Activated CD8-positive, alpha-beta T cell treated with anti-CD3 and anti-CD28 coated beads, Interleukin-2, amount 10 ng/mL, durations not matched to agents 7 days and 5 days (primary cell): Measurements from ENCODE around the gene SYT6. TPM values are rescaled to one million over a fixed set of nuclear protein-coding genes. Genes with fewer than 3 reads are reported as not detected.

Source experiments
- ATAC-seq: fragments of 150-1000 bp; cut with Tn5 transposase; one replicate; pipeline ENCODE4 v1.10.0; 2021; ENCODE audit warnings: moderate library complexity
- CTCF ChIA-PET: fragments of 350-600 bp; sonication (Branson Sonifier 250); formaldehyde crosslinking; loops from one replicate; lab custom pipeline; 2021; ENCODE audit warnings: antibody characterized with exemption; lab: Charles Lee
- POLR2A ChIA-PET: fragments of 350-600 bp; sonication (Branson Sonifier 250); formaldehyde crosslinking; loops from one replicate; lab custom pipeline; 2021; ENCODE audit warnings: antibody characterized with exemption; lab: Charles Lee
- DNase-seq: peaks from one replicate; pipeline ENCODE4 v3.0.0-alpha.2; 2020
- H3K27ac Mint-ChIP-seq: one replicate; pipeline ENCODE4 v1.8.0; 2021; ENCODE audit warnings: mild to moderate bottlenecking, mixed read lengths
- H3K27me3 Mint-ChIP-seq: one replicate; pipeline ENCODE4 v1.8.0; 2021; ENCODE audit warnings: low read depth, mixed read lengths
- H3K36me3 Mint-ChIP-seq: one replicate; pipeline ENCODE4 v1.8.0; 2021; ENCODE audit warnings: low read depth, mixed read lengths
- H3K4me1 Mint-ChIP-seq: one replicate; pipeline ENCODE4 v1.8.0; 2021; ENCODE audit warnings: low read depth, mixed read lengths
- H3K4me3 Mint-ChIP-seq: one replicate; pipeline ENCODE4 v1.8.0; 2021; ENCODE audit warnings: mild to moderate bottlenecking, mixed read lengths
- H3K9me3 Mint-ChIP-seq: one replicate; pipeline ENCODE4 v1.8.0; 2022; ENCODE audit warnings: mixed read lengths; ENCODE audit not compliant: insufficient read depth
- total RNA-seq, 2 experiments: library from RNA; stranded (reverse); gene quantifications; one replicate each; pipeline ENCODE4 v1.2.3, GENCODE V29; 2021

SYT6 gene
- total RNA-seq, 2 experiments from 2014 or later: not detected

- CTCF ChIA-PET: no interaction called here
- Mint-ChIP-seq H3K27ac (peak overlapping the region; percentile 10), H3K27me3 (no peaks in the 10 kb centered on the region), H3K9me3 (no peaks in the 10 kb centered on the region), H3K36me3 (no peaks in the 10 kb centered on the region), H3K4me1 (peaks cover 26% of the 10 kb centered on the region), H3K4me3 (no peak overlapping the region)
- POLR2A ChIA-PET: no interaction called here
- ATAC-seq (no peak), DNase-seq (no peak)
These were observed 41.7 kb downstream of the SYT6 start for GRCh38 chr1:114111731-114112641.

DNA sequence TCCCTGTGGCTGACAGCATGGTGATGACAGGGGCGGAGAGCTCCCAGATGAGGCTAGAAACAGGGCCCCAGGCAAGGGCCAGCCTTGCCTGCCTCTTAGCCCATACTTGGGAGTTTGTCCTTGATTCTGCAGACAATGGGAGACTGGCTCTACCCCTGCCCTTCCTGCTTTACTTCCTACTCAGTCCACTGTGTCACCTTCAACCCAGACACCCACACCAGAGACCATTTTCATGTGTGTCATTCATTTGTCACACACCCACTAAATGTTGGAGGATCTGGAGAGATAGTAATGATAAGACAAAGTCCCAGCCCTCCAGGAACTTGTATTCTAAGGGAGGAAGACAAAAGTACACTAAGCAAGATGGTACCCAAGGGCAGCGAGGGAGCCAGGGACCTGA lies 43.7 kb downstream of the SYT6 start:
- ATAC-seq (no peak), DNase-seq (no peak)
- Mint-ChIP-seq H3K27ac (no peak overlapping the region), H3K4me3 (no peak overlapping the region), H3K36me3 (no peaks in the 10 kb centered on the region), H3K4me1 (peaks cover 26% of the 10 kb centered on the region), H3K9me3 (no peaks in the 10 kb centered on the region), H3K27me3 (no peaks in the 10 kb centered on the region)
- POLR2A ChIA-PET: no interaction called here
- CTCF ChIA-PET: no interaction called here

DNA sequence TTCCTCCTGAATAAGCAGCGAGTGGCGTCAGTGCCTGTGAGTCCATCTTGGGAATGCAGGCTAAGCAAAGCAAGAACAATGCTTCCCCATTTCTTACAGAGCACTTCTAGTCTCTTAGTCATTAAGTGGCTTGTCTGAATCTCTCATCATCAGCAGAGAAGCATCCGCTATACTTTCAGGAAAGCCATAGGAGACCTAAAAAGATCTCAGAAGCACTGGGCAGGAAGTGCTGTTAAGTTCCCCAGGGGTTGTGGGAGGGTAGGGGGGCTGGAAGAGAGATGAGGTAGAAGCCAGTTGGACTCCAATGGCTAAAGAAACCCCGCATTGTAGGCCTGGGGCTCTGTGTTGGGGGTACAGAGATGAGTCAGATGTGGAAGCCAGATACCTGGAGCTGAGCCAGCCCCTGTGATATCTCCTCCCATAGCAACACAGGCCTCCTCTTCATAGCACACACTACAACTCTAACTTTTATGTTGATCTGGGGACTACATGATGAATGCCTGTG lies 44.9 kb downstream of the SYT6 start:
- ATAC-seq (no peak), DNase-seq (no peak)
- POLR2A ChIA-PET: no interaction called here
- H3K4me1 Mint-ChIP-seq: peaks cover 29% of the 10 kb centered on the region
- H3K9me3 Mint-ChIP-seq: no peaks in the 10 kb centered on the region
- no peak overlapping the region for H3K27ac Mint-ChIP-seq
- CTCF ChIA-PET: no interaction called here
- no peak overlapping the region for H3K4me3 Mint-ChIP-seq
- H3K36me3 Mint-ChIP-seq: no peaks in the 10 kb centered on the region
- no peaks in the 10 kb centered on the region for H3K27me3 Mint-ChIP-seq

DNA sequence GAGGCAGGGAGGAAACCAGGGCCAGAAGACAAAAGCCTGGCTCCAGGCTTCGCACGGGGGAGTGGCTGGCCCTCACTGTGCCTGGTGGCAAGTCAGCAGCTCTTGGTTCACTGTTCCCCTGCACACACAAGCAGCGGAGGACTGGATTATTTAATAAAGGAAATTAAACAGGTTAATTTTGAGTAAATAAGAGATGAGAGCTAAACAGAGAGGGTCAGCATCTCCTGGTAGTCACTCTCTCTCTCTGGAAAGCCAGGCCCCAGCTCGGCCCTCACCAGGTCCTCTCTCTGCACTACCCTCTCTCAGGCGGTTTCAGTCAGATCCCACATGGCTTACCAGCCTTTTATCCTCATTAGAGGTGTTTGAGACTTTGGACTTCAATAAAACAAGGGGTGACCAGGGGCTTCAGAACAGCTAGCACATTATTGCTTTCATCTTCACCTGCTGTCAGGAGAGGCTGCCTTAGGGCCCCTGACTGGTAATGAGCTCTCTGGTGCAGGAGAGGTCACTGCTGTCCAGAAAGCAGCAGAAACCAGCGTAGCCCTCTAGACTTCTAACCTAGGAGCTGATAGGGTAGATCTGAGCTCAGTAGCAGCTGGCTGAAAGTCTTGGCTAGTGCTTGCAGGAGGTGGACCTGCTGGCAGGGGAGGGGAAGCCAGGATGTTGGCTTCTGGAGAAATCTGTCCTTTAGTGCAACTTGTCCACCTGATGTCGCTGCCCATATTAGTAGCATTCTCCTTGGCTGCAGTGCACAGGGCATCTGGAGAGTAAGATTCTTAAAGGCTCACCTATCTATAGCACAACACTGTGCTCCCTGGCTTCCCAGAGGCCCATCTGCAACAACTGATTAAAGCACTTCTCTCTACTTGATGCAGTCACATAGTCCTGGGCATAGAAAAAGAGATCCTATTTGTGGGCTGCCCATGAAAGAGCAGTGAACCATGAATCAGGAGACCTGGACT lies 45.9 kb downstream of the SYT6 start:
- Mint-ChIP-seq H3K9me3 (no peaks in the 10 kb centered on the region), H3K36me3 (no peaks in the 10 kb centered on the region), H3K27ac (no peak overlapping the region), H3K4me1 (peaks cover 25% of the 10 kb centered on the region), H3K27me3 (no peaks in the 10 kb centered on the region), H3K4me3 (no peak overlapping the region)
- ChIA-PET CTCF (no interaction called here), POLR2A (no interaction called here)
- ATAC-seq: no peak
- no peak for DNase-seq

GRCh38 chr1:114105421-114105979 lies 48.2 kb downstream of the SYT6 start:
- POLR2A ChIA-PET: interaction anchor here (0.6 kb wide), 1 partner anchor 322 kb away, joined by 3 read pairs; no protein-coding TSS in a partner anchor
- H3K4me3 Mint-ChIP-seq: no peak overlapping the region
- H3K4me1 Mint-ChIP-seq: peaks cover 18% of the 10 kb centered on the region
- H3K9me3 Mint-ChIP-seq: no peaks in the 10 kb centered on the region
- H3K27ac Mint-ChIP-seq: no peak overlapping the region
- peaks cover 14% of the 10 kb centered on the region for H3K27me3 Mint-ChIP-seq
- CTCF ChIA-PET: no interaction called here
- no peak for ATAC-seq
- H3K36me3 Mint-ChIP-seq: no peaks in the 10 kb centered on the region
- DNase-seq: no peak

GRCh38 chr1:114104949-114105348 lies 48.7 kb downstream of the SYT6 start:
- H3K4me1 Mint-ChIP-seq: peaks cover 18% of the 10 kb centered on the region
- no peaks in the 10 kb centered on the region for H3K9me3 Mint-ChIP-seq
- ATAC-seq (no peak), DNase-seq (no peak)
- no peaks in the 10 kb centered on the region for H3K36me3 Mint-ChIP-seq
- ChIA-PET POLR2A (interaction anchor here (0.6 kb wide), 1 partner anchor 323 kb away, joined by 3 read pairs; no protein-coding TSS in a partner anchor), CTCF (no interaction called here)
- peaks cover 14% of the 10 kb centered on the region for H3K27me3 Mint-ChIP-seq
- no peak overlapping the region for H3K4me3 Mint-ChIP-seq
- no peak overlapping the region for H3K27ac Mint-ChIP-seq

DNA sequence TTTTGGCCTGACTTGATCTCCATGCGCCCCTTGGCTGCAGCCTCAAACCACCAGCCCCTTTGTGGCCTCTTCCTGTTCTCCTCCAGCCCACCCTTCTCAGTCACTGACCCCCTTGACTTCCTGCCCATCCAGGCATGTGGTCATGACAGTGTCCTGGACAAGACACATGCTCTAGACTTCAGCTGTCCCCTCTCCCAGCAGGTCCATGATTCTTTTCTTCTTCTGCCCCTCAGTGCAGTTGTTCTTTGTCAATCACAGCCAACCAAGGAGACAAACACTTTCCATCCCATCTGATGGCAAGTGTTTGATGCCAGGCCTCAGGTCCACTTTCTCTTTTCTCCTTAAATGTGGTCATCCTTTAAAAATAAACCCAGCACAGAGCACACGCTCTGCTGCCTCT lies 49.7 kb downstream of the SYT6 start:
- ChIA-PET POLR2A (no interaction called here), CTCF (no interaction called here)
- no peak overlapping the region for H3K27ac Mint-ChIP-seq
- H3K9me3 Mint-ChIP-seq: no peaks in the 10 kb centered on the region
- H3K27me3 Mint-ChIP-seq: peaks cover 16% of the 10 kb centered on the region
- no peak overlapping the region for H3K4me3 Mint-ChIP-seq
- ATAC-seq (no peak), DNase-seq (no peak)
- peaks cover 18% of the 10 kb centered on the region for H3K4me1 Mint-ChIP-seq
- H3K36me3 Mint-ChIP-seq: no peaks in the 10 kb centered on the region

DNA sequence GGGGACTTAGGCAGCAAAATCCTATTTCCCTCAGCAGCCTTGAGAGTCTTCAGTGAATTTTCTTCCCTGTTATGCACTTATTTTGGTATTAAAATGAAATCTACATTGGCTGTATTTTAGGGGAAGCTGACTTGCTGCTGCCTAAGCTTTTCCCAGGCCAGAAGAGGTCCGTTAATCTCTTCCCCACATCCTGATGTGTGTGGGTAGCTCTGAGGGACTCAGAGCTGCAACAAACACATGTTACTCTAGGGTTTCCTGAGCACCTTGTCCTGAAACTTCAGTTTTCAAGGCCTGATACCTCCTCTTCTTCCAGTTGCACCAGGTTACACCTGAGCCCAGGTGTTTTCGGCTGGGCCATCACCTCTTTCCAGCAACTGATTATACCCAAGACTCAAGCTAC lies 51.5 kb downstream of the SYT6 start:
- H3K4me1 Mint-ChIP-seq: peaks cover 14% of the 10 kb centered on the region
- no peak for ATAC-seq
- ChIA-PET CTCF (interaction anchor here (1.1 kb wide), 1 partner anchor 39 kb away, joined by 3 read pairs; no protein-coding TSS in a partner anchor), POLR2A (no interaction called here)
- no peak overlapping the region for H3K4me3 Mint-ChIP-seq
- peaks cover 17% of the 10 kb centered on the region for H3K27me3 Mint-ChIP-seq
- H3K36me3 Mint-ChIP-seq: no peaks in the 10 kb centered on the region
- no peak overlapping the region for H3K27ac Mint-ChIP-seq
- no peak for DNase-seq
- no peaks in the 10 kb centered on the region for H3K9me3 Mint-ChIP-seq

DNA sequence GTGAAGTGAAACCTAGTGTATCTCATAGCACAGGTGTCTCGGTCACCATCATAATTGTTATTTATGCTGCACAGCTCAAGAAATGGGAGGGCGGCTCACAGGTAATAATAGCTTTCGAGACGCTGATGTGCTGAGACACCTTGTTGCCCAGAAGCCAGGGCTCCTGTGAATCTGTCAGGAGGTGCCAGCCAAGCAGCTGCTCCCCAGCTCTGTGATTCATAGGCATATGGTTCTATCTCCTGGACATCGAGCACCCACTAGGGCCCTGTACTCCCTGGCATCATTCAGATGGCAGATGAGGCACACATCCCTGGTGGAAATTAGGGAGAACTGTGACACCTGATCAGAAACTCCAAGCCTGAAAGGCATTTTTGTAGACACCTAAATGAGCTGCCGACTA lies 53.5 kb downstream of the SYT6 start:
- POLR2A ChIA-PET: no interaction called here
- Mint-ChIP-seq H3K27ac (no peak overlapping the region), H3K9me3 (no peaks in the 10 kb centered on the region), H3K27me3 (peaks cover 17% of the 10 kb centered on the region), H3K36me3 (no peaks in the 10 kb centered on the region), H3K4me1 (peaks cover 14% of the 10 kb centered on the region), H3K4me3 (no peak overlapping the region)
- ATAC-seq (no peak), DNase-seq (no peak)
- CTCF ChIA-PET: no interaction called here

DNA sequence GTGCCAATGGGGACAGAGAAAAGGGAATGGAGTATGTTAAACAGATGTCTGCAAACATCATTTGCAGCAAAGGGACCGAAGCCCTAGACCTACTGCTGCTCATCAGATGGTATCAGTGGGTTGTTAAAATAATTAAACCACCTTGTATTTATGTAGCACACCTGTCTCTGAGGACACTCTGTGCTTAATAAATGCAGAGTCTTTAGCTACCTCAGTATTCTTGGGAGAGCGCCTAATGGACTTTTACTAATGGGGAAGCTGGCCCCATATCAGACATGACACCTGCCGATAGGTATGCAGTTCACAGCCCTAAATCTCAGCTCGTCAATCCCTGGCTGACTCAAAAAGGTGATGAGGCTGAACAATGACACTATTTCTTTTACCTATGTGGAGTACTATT lies 54.4 kb downstream of the SYT6 start:
- Mint-ChIP-seq H3K4me1 (peaks cover 10% of the 10 kb centered on the region), H3K27ac (no peak overlapping the region), H3K4me3 (no peak overlapping the region), H3K27me3 (peaks cover 17% of the 10 kb centered on the region), H3K9me3 (no peaks in the 10 kb centered on the region), H3K36me3 (no peaks in the 10 kb centered on the region)
- ATAC-seq: no peak
- DNase-seq: no peak
- ChIA-PET CTCF (no interaction called here), POLR2A (no interaction called here)

- Mint-ChIP-seq H3K4me1 (no peaks in the 10 kb centered on the region), H3K9me3 (no peaks in the 10 kb centered on the region), H3K4me3 (no peak overlapping the region), H3K27ac (no peak overlapping the region), H3K27me3 (peaks cover 16% of the 10 kb centered on the region), H3K36me3 (no peaks in the 10 kb centered on the region)
- DNase-seq (no peak), ATAC-seq (no peak)
- ChIA-PET POLR2A (interaction anchor here (0.5 kb wide), 1 partner anchor 62 kb away, joined by 4 read pairs; no protein-coding TSS in a partner anchor), CTCF (no interaction called here)
These were observed 56.6 kb downstream of the SYT6 start for GRCh38 chr1:114097109-114097508.
